ENCODE measurements around the gene NFE2.
A peak's percentile ranks its signal among the peaks of the same experiment; 100 is the strongest.
"Not testable (repeated sequence)": the region's sequence is repeated elsewhere in the genome, so short reads cannot be mapped to it uniquely, and the experiment has no call there.

The NFE2 gene

GRCh38 chr12:54300732-54301427 is at the start of gene NFE2:
Gene NFE2 (minus strand): TSS chr12:54301015. CDS start chr12:54295248, 5,767 bp downstream.
- no peak for DNase-seq (ENCODE audit: low read depth, low spot score)

GRCh38 chr12:54349679-54350078 is 48.9 kb upstream of the NFE2 start:
- DNase-seq (ENCODE audit: low read depth, low spot score) = no peak

- no peak for DNase-seq (ENCODE audit: low read depth, low spot score)
Observed at GRCh38 chr12:54349036-54349435, 48.2 kb upstream of the NFE2 start.

- no peak for DNase-seq (ENCODE audit: low read depth, low spot score)
Observed at GRCh38 chr12:54341378-54342300, 40.8 kb upstream of the NFE2 start.

- DNase-seq (ENCODE audit: low read depth, low spot score) = no peak
Observed at GRCh38 chr12:54340846-54341245, 40.0 kb upstream of the NFE2 start.

GRCh38 chr12:54338698-54339296 is 38.0 kb upstream of the NFE2 start:
- DNase-seq (ENCODE audit: low read depth, low spot score) = no peak

GRCh38 chr12:54337854-54338650 is 37.2 kb upstream of the NFE2 start:
- DNase-seq (ENCODE audit: low read depth, low spot score) = no peak

GRCh38 chr12:54337280-54337842 is 36.5 kb upstream of the NFE2 start:
- no peak for DNase-seq (ENCODE audit: low read depth, low spot score)

- no peak for DNase-seq (ENCODE audit: low read depth, low spot score)
Observed at GRCh38 chr12:54333420-54334034, 32.7 kb upstream of the NFE2 start.

- no peak for DNase-seq (ENCODE audit: low read depth, low spot score)
Observed at GRCh38 chr12:54331461-54331860, 30.6 kb upstream of the NFE2 start.

GRCh38 chr12:54330442-54330841 is 29.6 kb upstream of the NFE2 start:
- DNase-seq (ENCODE audit: low read depth, low spot score) = no peak

- DNase-seq (ENCODE audit: low read depth, low spot score) = no peak
Observed at GRCh38 chr12:54329759-54330158, 28.9 kb upstream of the NFE2 start.

- DNase-seq (ENCODE audit: low read depth, low spot score) = no peak
Observed at GRCh38 chr12:54328595-54329337, 28.0 kb upstream of the NFE2 start.

- not testable (repeated sequence) for DNase-seq (ENCODE audit: low read depth, low spot score)
Observed at GRCh38 chr12:54325442-54326109, 24.8 kb upstream of the NFE2 start.

GRCh38 chr12:54324617-54325441 is 24.0 kb upstream of the NFE2 start, which contains the start of gene COPZ1:
Gene COPZ1 (plus strand): TSS chr12:54325131. CDS start chr12:54325164, 33 bp downstream.
- peak; percentile 89 for DNase-seq (ENCODE audit: low read depth, low spot score)

GRCh38 chr12:54321363-54321762 is 20.5 kb upstream of the NFE2 start:
- DNase-seq (ENCODE audit: low read depth, low spot score) = no peak

- not testable (repeated sequence) for DNase-seq (ENCODE audit: low read depth, low spot score)
Observed at GRCh38 chr12:54312309-54312708, 11.5 kb upstream of the NFE2 start.

GRCh38 chr12:54311051-54311450 is 10.2 kb upstream of the NFE2 start:
- DNase-seq (ENCODE audit: low read depth, low spot score) = no peak

Measured in activated CD4-positive, CD25-positive, alpha-beta regulatory T cell treated with anti-CD3 and anti-CD28 coated beads, Interleukin-2, amount 50 U/mL, for 16 hours (primary cell).